Fibroblast of lung (primary cell): ENCODE measurements around the gene FNDC3B.

Experiments used
- EZH2 ChIP-seq: IDR thresholded peaks from 2 replicates; pipeline ENCODE4 v1.5.1; 2012; ENCODE audit warnings: low read length, control low read depth, mild to moderate bottlenecking; ENCODE audit errors: missing control alignments
- TF ChIP-seq, protein P1 (sequence below), 2 donors: IDR thresholded peaks in 1 of 2; conservative IDR thresholded peaks in 1 of 2; 1 replicate in 1 of 2; 2 replicates in 1 of 2; pipeline ENCODE4 v1.5.1; 2011 to 2012; ENCODE audit warnings: low read length in 2 of 2, control low read depth in 1 of 2, inconsistent platforms in 1 of 2, low read depth in 1 of 2, mild to moderate bottlenecking in 1 of 2

- TF ChIP-seq, protein P1, sequence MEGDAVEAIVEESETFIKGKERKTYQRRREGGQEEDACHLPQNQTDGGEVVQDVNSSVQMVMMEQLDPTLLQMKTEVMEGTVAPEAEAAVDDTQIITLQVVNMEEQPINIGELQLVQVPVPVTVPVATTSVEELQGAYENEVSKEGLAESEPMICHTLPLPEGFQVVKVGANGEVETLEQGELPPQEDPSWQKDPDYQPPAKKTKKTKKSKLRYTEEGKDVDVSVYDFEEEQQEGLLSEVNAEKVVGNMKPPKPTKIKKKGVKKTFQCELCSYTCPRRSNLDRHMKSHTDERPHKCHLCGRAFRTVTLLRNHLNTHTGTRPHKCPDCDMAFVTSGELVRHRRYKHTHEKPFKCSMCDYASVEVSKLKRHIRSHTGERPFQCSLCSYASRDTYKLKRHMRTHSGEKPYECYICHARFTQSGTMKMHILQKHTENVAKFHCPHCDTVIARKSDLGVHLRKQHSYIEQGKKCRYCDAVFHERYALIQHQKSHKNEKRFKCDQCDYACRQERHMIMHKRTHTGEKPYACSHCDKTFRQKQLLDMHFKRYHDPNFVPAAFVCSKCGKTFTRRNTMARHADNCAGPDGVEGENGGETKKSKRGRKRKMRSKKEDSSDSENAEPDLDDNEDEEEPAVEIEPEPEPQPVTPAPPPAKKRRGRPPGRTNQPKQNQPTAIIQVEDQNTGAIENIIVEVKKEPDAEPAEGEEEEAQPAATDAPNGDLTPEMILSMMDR (conservative IDR thresholded peaks at IDR 0.05 in 1 of 2, IDR thresholded peaks at IDR 0.05 in 1 of 2; ENCODE audit: low read depth in 1 of 2, low read length in 2 of 2) = no peak
- no peak for TF ChIP-seq EZH2
Measured at GRCh38 chr3:172072543-172072942, 33.2 kb downstream of the FNDC3B start.
